Activated naive CD8-positive, alpha-beta T cell (primary cell): ENCODE measurements around the gene MGP.

Source experiments
- H3K27ac Mint-ChIP-seq: one replicate; pipeline ENCODE4 v1.8.0; 2021; ENCODE audit warnings: mixed read lengths
- H3K27me3 Mint-ChIP-seq: one replicate; pipeline ENCODE4 v1.8.0; 2021; ENCODE audit warnings: mixed read lengths
- H3K36me3 Mint-ChIP-seq: one replicate; pipeline ENCODE4 v1.8.0; 2021; ENCODE audit warnings: mixed read lengths
- H3K4me1 Mint-ChIP-seq: one replicate; pipeline ENCODE4 v1.8.0; 2021; ENCODE audit warnings: low read depth, mixed read lengths
- H3K4me3 Mint-ChIP-seq: one replicate; pipeline ENCODE4 v1.8.0; 2021; ENCODE audit warnings: mild to moderate bottlenecking, mixed read lengths
- H3K9me3 Mint-ChIP-seq: one replicate; pipeline ENCODE4 v1.8.0; 2021; ENCODE audit warnings: low read depth, mixed read lengths

MGP gene

GRCh38 chr12:14885718-14886221, at the start of gene MGP:
Gene MGP, minus strand, starts transcription at chr12:14885854. Its CDS starts 63 bp downstream, at chr12:14885791.
- H3K9me3 Mint-ChIP-seq = no peaks in the 10 kb centered on the region
- peak within 1 kb of the TSS; percentile 16 for H3K27ac Mint-ChIP-seq
- H3K4me1 Mint-ChIP-seq = peaks cover 46% of the 10 kb centered on the region
- H3K36me3 Mint-ChIP-seq = no peaks in the 10 kb centered on the region
- peak within 1 kb of the TSS; percentile 72 for H3K4me3 Mint-ChIP-seq
- peaks cover 5% of the 10 kb centered on the region for H3K27me3 Mint-ChIP-seq

- peak overlapping the region; percentile 68 for H3K27ac Mint-ChIP-seq
- H3K9me3 Mint-ChIP-seq = no peaks in the 10 kb centered on the region
- peaks cover 19% of the 10 kb centered on the region for H3K36me3 Mint-ChIP-seq
- no peak overlapping the region for H3K4me3 Mint-ChIP-seq
- peaks cover 53% of the 10 kb centered on the region for H3K4me1 Mint-ChIP-seq
- no peaks in the 10 kb centered on the region for H3K27me3 Mint-ChIP-seq
Observed at GRCh38 chr12:14935031-14935430, 49.4 kb upstream of the MGP start.

GRCh38 chr12:14934511-14934910, 48.9 kb upstream of the MGP start:
- no peak overlapping the region for H3K4me3 Mint-ChIP-seq
- H3K36me3 Mint-ChIP-seq = peaks cover 19% of the 10 kb centered on the region
- H3K9me3 Mint-ChIP-seq = no peaks in the 10 kb centered on the region
- H3K27ac Mint-ChIP-seq = no peak overlapping the region
- H3K27me3 Mint-ChIP-seq = no peaks in the 10 kb centered on the region
- peaks cover 48% of the 10 kb centered on the region for H3K4me1 Mint-ChIP-seq

GRCh38 chr12:14931791-14932560, 46.3 kb upstream of the MGP start:
- no peak overlapping the region for H3K4me3 Mint-ChIP-seq
- peaks cover 25% of the 10 kb centered on the region for H3K4me1 Mint-ChIP-seq
- H3K27ac Mint-ChIP-seq = no peak overlapping the region
- H3K9me3 Mint-ChIP-seq = no peaks in the 10 kb centered on the region
- no peaks in the 10 kb centered on the region for H3K27me3 Mint-ChIP-seq
- H3K36me3 Mint-ChIP-seq = peaks cover 21% of the 10 kb centered on the region

GRCh38 chr12:14931359-14931758, 45.7 kb upstream of the MGP start:
- H3K36me3 Mint-ChIP-seq = peaks cover 21% of the 10 kb centered on the region
- H3K27ac Mint-ChIP-seq = no peak overlapping the region
- no peak overlapping the region for H3K4me3 Mint-ChIP-seq
- H3K4me1 Mint-ChIP-seq = peaks cover 19% of the 10 kb centered on the region
- no peaks in the 10 kb centered on the region for H3K9me3 Mint-ChIP-seq
- no peaks in the 10 kb centered on the region for H3K27me3 Mint-ChIP-seq

GRCh38 chr12:14930299-14930698, 44.6 kb upstream of the MGP start:
- Mint-ChIP-seq H3K4me1 (peaks cover 14% of the 10 kb centered on the region), H3K27me3 (no peaks in the 10 kb centered on the region), H3K27ac (no peak overlapping the region), H3K4me3 (no peak overlapping the region), H3K36me3 (peaks cover 21% of the 10 kb centered on the region), H3K9me3 (no peaks in the 10 kb centered on the region)

GRCh38 chr12:14928931-14929330, 43.3 kb upstream of the MGP start:
- no peaks in the 10 kb centered on the region for H3K27me3 Mint-ChIP-seq
- H3K9me3 Mint-ChIP-seq = no peaks in the 10 kb centered on the region
- H3K27ac Mint-ChIP-seq = no peak overlapping the region
- peaks cover 21% of the 10 kb centered on the region for H3K36me3 Mint-ChIP-seq
- no peak overlapping the region for H3K4me3 Mint-ChIP-seq
- peaks cover 12% of the 10 kb centered on the region for H3K4me1 Mint-ChIP-seq

- Mint-ChIP-seq H3K36me3 (peaks cover 13% of the 10 kb centered on the region), H3K9me3 (no peaks in the 10 kb centered on the region), H3K27me3 (no peaks in the 10 kb centered on the region), H3K4me1 (peaks cover 2% of the 10 kb centered on the region), H3K27ac (no peak overlapping the region), H3K4me3 (no peak overlapping the region)
Observed at GRCh38 chr12:14927267-14927666, 41.6 kb upstream of the MGP start.

- peaks cover 16% of the 10 kb centered on the region for H3K36me3 Mint-ChIP-seq
- H3K4me3 Mint-ChIP-seq = no peak overlapping the region
- peaks cover 23% of the 10 kb centered on the region for H3K4me1 Mint-ChIP-seq
- H3K27ac Mint-ChIP-seq = no peak overlapping the region
- H3K9me3 Mint-ChIP-seq = no peaks in the 10 kb centered on the region
- no peaks in the 10 kb centered on the region for H3K27me3 Mint-ChIP-seq
Observed at GRCh38 chr12:14924541-14924940, 38.9 kb upstream of the MGP start.

GRCh38 chr12:14923944-14924343, 38.3 kb upstream of the MGP start:
- H3K27me3 Mint-ChIP-seq = no peaks in the 10 kb centered on the region
- no peak overlapping the region for H3K27ac Mint-ChIP-seq
- H3K4me1 Mint-ChIP-seq = peaks cover 25% of the 10 kb centered on the region
- peaks cover 20% of the 10 kb centered on the region for H3K36me3 Mint-ChIP-seq
- H3K4me3 Mint-ChIP-seq = no peak overlapping the region
- no peaks in the 10 kb centered on the region for H3K9me3 Mint-ChIP-seq

- peak overlapping the region; percentile 88 for H3K27ac Mint-ChIP-seq
- peak overlapping the region; percentile 8 for H3K4me3 Mint-ChIP-seq
- H3K27me3 Mint-ChIP-seq = no peaks in the 10 kb centered on the region
- peaks cover 27% of the 10 kb centered on the region for H3K36me3 Mint-ChIP-seq
- no peaks in the 10 kb centered on the region for H3K9me3 Mint-ChIP-seq
- peaks cover 28% of the 10 kb centered on the region for H3K4me1 Mint-ChIP-seq
Observed at GRCh38 chr12:14921218-14921617, 35.6 kb upstream of the MGP start.

GRCh38 chr12:14920475-14921126, 34.9 kb upstream of the MGP start:
- H3K4me1 Mint-ChIP-seq = peaks cover 28% of the 10 kb centered on the region
- H3K4me3 Mint-ChIP-seq = peak overlapping the region; percentile 8
- H3K9me3 Mint-ChIP-seq = no peaks in the 10 kb centered on the region
- H3K27me3 Mint-ChIP-seq = no peaks in the 10 kb centered on the region
- H3K36me3 Mint-ChIP-seq = peaks cover 27% of the 10 kb centered on the region
- peak overlapping the region; percentile 88 for H3K27ac Mint-ChIP-seq

GRCh38 chr12:14919455-14919854, 33.8 kb upstream of the MGP start:
- H3K9me3 Mint-ChIP-seq = no peaks in the 10 kb centered on the region
- H3K27ac Mint-ChIP-seq = no peak overlapping the region
- H3K4me3 Mint-ChIP-seq = no peak overlapping the region
- peaks cover 31% of the 10 kb centered on the region for H3K36me3 Mint-ChIP-seq
- peaks cover 33% of the 10 kb centered on the region for H3K4me1 Mint-ChIP-seq
- no peaks in the 10 kb centered on the region for H3K27me3 Mint-ChIP-seq

GRCh38 chr12:14915736-14916135, 30.1 kb upstream of the MGP start:
- peaks cover 38% of the 10 kb centered on the region for H3K36me3 Mint-ChIP-seq
- no peaks in the 10 kb centered on the region for H3K27me3 Mint-ChIP-seq
- no peak overlapping the region for H3K4me3 Mint-ChIP-seq
- peaks cover 3% of the 10 kb centered on the region for H3K9me3 Mint-ChIP-seq
- H3K27ac Mint-ChIP-seq = no peak overlapping the region
- H3K4me1 Mint-ChIP-seq = peaks cover 32% of the 10 kb centered on the region

GRCh38 chr12:14913381-14913781, 27.7 kb upstream of the MGP start:
- peaks cover 3% of the 10 kb centered on the region for H3K9me3 Mint-ChIP-seq
- H3K27me3 Mint-ChIP-seq = no peaks in the 10 kb centered on the region
- H3K36me3 Mint-ChIP-seq = peaks cover 33% of the 10 kb centered on the region
- no peak overlapping the region for H3K27ac Mint-ChIP-seq
- H3K4me1 Mint-ChIP-seq = peaks cover 35% of the 10 kb centered on the region
- H3K4me3 Mint-ChIP-seq = no peak overlapping the region
